ENCODE results near the gene ERN2. TPM values are rescaled to one million over a fixed set of nuclear protein-coding genes. Genes with fewer than 3 reads are reported as not detected.

ERN2 gene
- total RNA-seq, 1 experiment from 2014 or later = 0.47 TPM

DNA sequence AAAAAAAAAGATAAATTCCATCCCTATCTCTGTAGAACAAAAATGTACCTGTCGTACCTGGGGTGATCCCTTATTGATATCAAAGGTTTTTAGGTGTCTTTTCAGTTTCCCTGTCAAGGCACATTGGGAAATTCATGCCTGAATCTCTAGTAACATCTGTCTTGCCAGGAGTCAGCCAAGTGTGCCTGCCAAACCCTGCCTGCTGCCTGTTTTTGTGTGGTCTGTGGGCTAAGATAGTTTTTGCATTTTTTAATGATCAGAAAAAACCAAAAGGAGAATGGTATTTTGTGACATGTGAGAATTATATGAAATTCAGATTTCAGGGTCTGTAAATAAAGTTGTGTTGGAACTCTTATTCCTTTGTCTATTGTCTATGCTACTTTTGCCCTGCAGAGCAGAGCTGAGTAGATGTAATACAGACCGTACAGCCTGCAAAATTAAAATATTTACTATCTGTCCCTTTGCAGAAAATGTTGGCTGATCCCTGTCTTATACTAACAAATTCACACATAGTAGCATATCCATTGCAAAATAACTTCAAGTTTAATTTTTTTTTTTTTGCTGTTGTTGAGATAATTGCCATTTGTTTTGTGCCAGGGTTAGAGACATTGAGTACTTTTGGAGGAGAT lies 28.8 kb upstream of the ERN2 start:
- no TSS peak for BruUV-seq (replicated peaks)
- POLR2A ChIA-PET = no interaction called here
- CTCF ChIA-PET = no interaction called here

More for the DNA sequence above, 28.8 kb upstream of the ERN2 start:
- no peak overlapping the region for H3K4me3 ChIP-seq (replicated peaks in 1 of 2; ENCODE audit: low read depth in 1 of 2, low read length in 2 of 2)
- H4K20me1 ChIP-seq (ENCODE audit: insufficient read depth) = no peaks in the 10 kb centered on the region
- no peaks in the 10 kb centered on the region for H3K79me2 ChIP-seq (ENCODE audit: insufficient read depth, low read length)
- H3K9me2 ChIP-seq (ENCODE audit: insufficient read depth) = no peaks in the 10 kb centered on the region
- RAD21 ChIA-PET (ENCODE audit: low non-redundant PET in 1 of 2, low total read pairs in 2 of 2, uncharacterized antibody in 2 of 2, unreplicated experiment in 2 of 2) = interaction anchor here in 1 of 2 experiments (1.1 kb wide), 1 partner anchor 268 kb away, joined by 3 read pairs; no protein-coding TSS in a partner anchor
- H3K27ac ChIP-seq (ENCODE audit: low read depth, low read length) = no peak overlapping the region
- H3K36me3 ChIP-seq (ENCODE audit: control insufficient read depth in 1 of 2, insufficient read depth in 2 of 2, low read length in 2 of 2) = no peaks in the 10 kb centered on the region
- H3K9ac ChIP-seq (ENCODE audit: low read length) = no peak overlapping the region
- no peak overlapping the region for H3K4me2 ChIP-seq (ENCODE audit: low read length)
- no peak for ATAC-seq
- intact Hi-C loops (cut with micrococcal nuclease) = no loop called here
- no peak for TF ChIP-seq FOSL1 (IDR thresholded peaks at IDR 0.05; ENCODE audit: low read depth)
- TF ChIP-seq, protein P1, sequence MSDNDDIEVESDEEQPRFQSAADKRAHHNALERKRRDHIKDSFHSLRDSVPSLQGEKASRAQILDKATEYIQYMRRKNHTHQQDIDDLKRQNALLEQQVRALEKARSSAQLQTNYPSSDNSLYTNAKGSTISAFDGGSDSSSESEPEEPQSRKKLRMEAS (IDR thresholded peaks at IDR 0.05) = no peak
- no peak for TF ChIP-seq EGR1 (IDR thresholded peaks at IDR 0.05; ENCODE audit: low read depth)
- no peak for TF ChIP-seq EZH2 (IDR thresholded peaks at IDR 0.05)
- TF ChIP-seq JUND (IDR thresholded peaks at IDR 0.05) = no peak
- TF ChIP-seq POLR2AphosphoS5 (IDR thresholded peaks at IDR 0.05; ENCODE audit: low read depth, low read length) = no peak
- no peak for TF ChIP-seq SRF (IDR thresholded peaks at IDR 0.05; ENCODE audit: low read depth)
- no peak for TF ChIP-seq CBX3 (IDR thresholded peaks at IDR 0.05; ENCODE audit: low read depth)
- TF ChIP-seq ZFX (IDR thresholded peaks at IDR 0.05) = no peak
- TF ChIP-seq SIN3A (IDR thresholded peaks at IDR 0.05; ENCODE audit: low read depth) = no peak
- no peak for TF ChIP-seq ZNF274 (IDR thresholded peaks at IDR 0.05; ENCODE audit: low read depth, low read length)
- TF ChIP-seq, protein P2, sequence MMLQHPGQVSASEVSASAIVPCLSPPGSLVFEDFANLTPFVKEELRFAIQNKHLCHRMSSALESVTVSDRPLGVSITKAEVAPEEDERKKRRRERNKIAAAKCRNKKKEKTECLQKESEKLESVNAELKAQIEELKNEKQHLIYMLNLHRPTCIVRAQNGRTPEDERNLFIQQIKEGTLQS (IDR thresholded peaks at IDR 0.05) = no peak
- no peak for TF ChIP-seq EZH2phosphoT487 (IDR thresholded peaks at IDR 0.05; ENCODE audit: borderline replicate concordance)
- no peak for TF ChIP-seq SP1 (IDR thresholded peaks at IDR 0.05; ENCODE audit: low read depth)
- TF ChIP-seq, protein P3, sequence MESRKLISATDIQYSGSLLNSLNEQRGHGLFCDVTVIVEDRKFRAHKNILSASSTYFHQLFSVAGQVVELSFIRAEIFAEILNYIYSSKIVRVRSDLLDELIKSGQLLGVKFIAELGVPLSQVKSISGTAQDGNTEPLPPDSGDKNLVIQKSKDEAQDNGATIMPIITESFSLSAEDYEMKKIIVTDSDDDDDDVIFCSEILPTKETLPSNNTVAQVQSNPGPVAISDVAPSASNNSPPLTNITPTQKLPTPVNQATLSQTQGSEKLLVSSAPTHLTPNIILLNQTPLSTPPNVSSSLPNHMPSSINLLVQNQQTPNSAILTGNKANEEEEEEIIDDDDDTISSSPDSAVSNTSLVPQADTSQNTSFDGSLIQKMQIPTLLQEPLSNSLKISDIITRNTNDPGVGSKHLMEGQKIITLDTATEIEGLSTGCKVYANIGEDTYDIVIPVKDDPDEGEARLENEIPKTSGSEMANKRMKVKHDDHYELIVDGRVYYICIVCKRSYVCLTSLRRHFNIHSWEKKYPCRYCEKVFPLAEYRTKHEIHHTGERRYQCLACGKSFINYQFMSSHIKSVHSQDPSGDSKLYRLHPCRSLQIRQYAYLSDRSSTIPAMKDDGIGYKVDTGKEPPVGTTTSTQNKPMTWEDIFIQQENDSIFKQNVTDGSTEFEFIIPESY (IDR thresholded peaks at IDR 0.05; ENCODE audit: extremely low read depth, insufficient replicate concordance, low read length) = no peak
- no peak overlapping the region for H2AFZ ChIP-seq (ENCODE audit: low read depth, low read length, poor library complexity, severe bottlenecking)
- DNase-seq (ENCODE audit: low read depth, low spot score) = no peak
- no peaks in the 10 kb centered on the region for H3K9me3 ChIP-seq (ENCODE audit: control insufficient read depth in 1 of 2, insufficient read depth in 1 of 2, low read depth in 1 of 2, low read length in 2 of 2)
- peaks cover 5% of the 10 kb centered on the region; the same call in 1 of the 2 replicates for H3K27me3 ChIP-seq (ENCODE audit: insufficient read depth, low read length)
- H3K4me1 ChIP-seq (ENCODE audit: control insufficient read depth in 1 of 2, insufficient read depth in 2 of 2, low read length in 2 of 2) = no peaks in the 10 kb centered on the region
